ENCODE results near the gene MEP1A.

DNA sequence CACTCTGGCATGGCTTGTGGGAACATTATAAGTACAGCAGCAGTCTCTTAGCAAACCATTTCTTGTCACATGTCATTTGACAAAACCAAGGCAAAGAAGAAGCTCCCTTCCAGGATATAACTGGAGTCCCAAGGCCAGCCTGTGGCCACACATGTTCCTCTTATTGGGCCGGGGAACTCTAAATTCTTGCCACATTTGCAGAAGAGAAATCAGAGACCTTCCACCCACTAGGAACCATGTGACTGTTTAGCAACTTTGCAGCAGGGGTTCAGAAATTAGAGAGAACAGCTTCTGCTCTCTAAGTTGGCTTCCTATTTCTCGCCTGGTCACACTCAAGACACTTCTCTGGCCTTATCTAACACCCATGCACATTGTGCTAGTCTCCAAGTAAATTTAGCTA lies 20.4 kb upstream of the MEP1A start:
- TF ChIP-seq, protein P1, sequence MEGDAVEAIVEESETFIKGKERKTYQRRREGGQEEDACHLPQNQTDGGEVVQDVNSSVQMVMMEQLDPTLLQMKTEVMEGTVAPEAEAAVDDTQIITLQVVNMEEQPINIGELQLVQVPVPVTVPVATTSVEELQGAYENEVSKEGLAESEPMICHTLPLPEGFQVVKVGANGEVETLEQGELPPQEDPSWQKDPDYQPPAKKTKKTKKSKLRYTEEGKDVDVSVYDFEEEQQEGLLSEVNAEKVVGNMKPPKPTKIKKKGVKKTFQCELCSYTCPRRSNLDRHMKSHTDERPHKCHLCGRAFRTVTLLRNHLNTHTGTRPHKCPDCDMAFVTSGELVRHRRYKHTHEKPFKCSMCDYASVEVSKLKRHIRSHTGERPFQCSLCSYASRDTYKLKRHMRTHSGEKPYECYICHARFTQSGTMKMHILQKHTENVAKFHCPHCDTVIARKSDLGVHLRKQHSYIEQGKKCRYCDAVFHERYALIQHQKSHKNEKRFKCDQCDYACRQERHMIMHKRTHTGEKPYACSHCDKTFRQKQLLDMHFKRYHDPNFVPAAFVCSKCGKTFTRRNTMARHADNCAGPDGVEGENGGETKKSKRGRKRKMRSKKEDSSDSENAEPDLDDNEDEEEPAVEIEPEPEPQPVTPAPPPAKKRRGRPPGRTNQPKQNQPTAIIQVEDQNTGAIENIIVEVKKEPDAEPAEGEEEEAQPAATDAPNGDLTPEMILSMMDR (conservative IDR thresholded peaks at IDR 0.05; ENCODE audit: low read depth, low read length) = no peak
- TF ChIP-seq EZH2 (IDR thresholded peaks at IDR 0.05; ENCODE audit: low read length, unreplicated experiment) = no peak
- TF ChIP-seq EZH2phosphoT487 (IDR thresholded peaks at IDR 0.05; ENCODE audit: borderline replicate concordance, low read length) = no peak

All from PC-3 (cell line).